Suprapubic skin (tissue), 4 donors: ENCODE data around the gene IL2RG. TPM values are rescaled to one million over a fixed set of nuclear protein-coding genes. Genes with fewer than 3 reads are reported as not detected.

Experiments
- DNase-seq, 2 donors: peaks; one replicate each; pipeline ENCODE4 v3.0.0-alpha.2; 2019; ENCODE audit warnings: low spot score in 2 of 2
- H3K27ac ChIP-seq: fragments of 200-600 bp; sonication (generic); one replicate; pipeline ENCODE4 v1.5.1; 2019
- H3K27me3 ChIP-seq: fragments of 200-600 bp; sonication (generic); one replicate; pipeline ENCODE4 v1.5.1; 2019
- H3K36me3 ChIP-seq: fragments of 200-600 bp; sonication (generic); one replicate; pipeline ENCODE4 v1.5.1; 2019
- H3K4me1 ChIP-seq: fragments of 200-600 bp; sonication (generic); one replicate; pipeline ENCODE4 v1.5.1; 2019
- H3K4me3 ChIP-seq: fragments of 200-600 bp; sonication (generic); one replicate; pipeline ENCODE4 v1.5.1; 2019; ENCODE audit warnings: mild to moderate bottlenecking
- H3K9me3 ChIP-seq: fragments of 200-600 bp; sonication (generic); one replicate; pipeline ENCODE4 v1.5.1; 2019
- CTCF ChIP-seq, 2 donors: fragments of 200-600 bp in 1 of 2; fragments of 450-650 bp in 1 of 2; sonication (generic) in 1 of 2; IDR thresholded peaks; one replicate each; pipeline ENCODE4 v1.5.1; 2016 to 2019; ENCODE audit warnings: antibody characterized with exemption in 2 of 2, mild to moderate bottlenecking in 1 of 2, moderate library complexity in 1 of 2
- EP300 ChIP-seq: sonication (generic); formaldehyde crosslinking; IDR thresholded peaks from one replicate; pipeline ENCODE4 v1.6.1; 2017; ENCODE audit warnings: antibody characterized with exemption
- POLR2A ChIP-seq, 2 donors: fragments of 450-650 bp; IDR thresholded peaks; one replicate each; pipeline ENCODE4 v1.6.1; 2017; ENCODE audit warnings: antibody characterized with exemption in 2 of 2, mild to moderate bottlenecking in 2 of 2, moderate library complexity in 2 of 2
- POLR2AphosphoS5 ChIP-seq, 3 donors: sonication (generic); formaldehyde crosslinking; IDR thresholded peaks; one replicate each; pipeline ENCODE4 v1.6.1; 2017; ENCODE audit warnings: antibody characterized with exemption in 3 of 3
- WGBS: methylation state at CpG from one replicate; pipeline ENCODE4 v1.1.5; 2018; 5-methylcytosine and 5-hydroxymethylcytosine counted together
- total RNA-seq, 4 donors: library from RNA; depleted of rRNA; stranded (reverse); fragments of >200 nt; gene quantifications; one replicate each; pipeline ENCODE4 v1.1.0, GENCODE V29; 2016

The IL2RG gene
- total RNA-seq, 4 donors from 2014 or later: 2.6 to 15.0 (median 9.1) TPM

GRCh38 chrX:71118985-71119535 lies 7.7 kb upstream of the IL2RG start:
- peaks cover 14% of the 10 kb centered on the region for H3K4me1 ChIP-seq
- TF ChIP-seq EP300 (no peak), POLR2AphosphoS5 (IDR thresholded peaks at IDR 0.05) (no peak)
- WGBS: 24% methylated on average over 17 of the region's 17 CpGs
- DNase-seq: no peak
- H3K36me3 ChIP-seq: peaks cover 31% of the 10 kb centered on the region
- H3K9me3 ChIP-seq: no peaks in the 10 kb centered on the region
- H3K4me3 ChIP-seq: peak overlapping the region; percentile 52
- no peaks in the 10 kb centered on the region for H3K27me3 ChIP-seq
- H3K27ac ChIP-seq: peak overlapping the region; percentile 80

- no peak for TF ChIP-seq POLR2AphosphoS5 (IDR thresholded peaks at IDR 0.05)
- Histone ChIP-seq H3K27me3 (no peaks in the 10 kb centered on the region), H3K9me3 (no peaks in the 10 kb centered on the region), H3K36me3 (peaks cover 24% of the 10 kb centered on the region), H3K4me3 (peak within 1 kb of the TSS; percentile 52), H3K4me1 (peaks cover 14% of the 10 kb centered on the region), H3K27ac (peak within 1 kb of the TSS; percentile 80)
- peak; percentile 85 to 86 for DNase-seq
- 39% methylated on average over 53 of the region's 56 CpGs for WGBS
These were observed 6.9 kb upstream of the IL2RG start, which contains the start of gene MED12 for GRCh38 chrX:71118032-71118984. MED12 (plus strand) TSS chrX:71118596; CDS start chrX:71118755, 159 bp downstream.

GRCh38 chrX:71117358-71117757 lies 6.0 kb upstream of the IL2RG start:
- DNase-seq: no peak
- WGBS: 82% methylated on average over 10 of the region's 10 CpGs
- TF ChIP-seq EP300 (no peak), POLR2A (IDR thresholded peaks at IDR 0.05) (no peak), CTCF (IDR thresholded peaks at IDR 0.05) (no peak), POLR2AphosphoS5 (IDR thresholded peaks at IDR 0.05) (no peak)
- H3K9me3 ChIP-seq: no peaks in the 10 kb centered on the region
- no peak overlapping the region for H3K4me3 ChIP-seq
- H3K4me1 ChIP-seq: peaks cover 14% of the 10 kb centered on the region
- peaks cover 14% of the 10 kb centered on the region for H3K36me3 ChIP-seq
- H3K27me3 ChIP-seq: no peaks in the 10 kb centered on the region
- H3K27ac ChIP-seq: no peak overlapping the region

GRCh38 chrX:71111921-71112431 lies 599 bp upstream of the IL2RG start:
- no peaks in the 10 kb centered on the region for H3K9me3 ChIP-seq
- H3K27me3 ChIP-seq: no peaks in the 10 kb centered on the region
- no peak for DNase-seq
- 46% methylated on average over 5 of the region's 5 CpGs for WGBS
- no peak for TF ChIP-seq POLR2A (IDR thresholded peaks at IDR 0.05)
- no peak for TF ChIP-seq CTCF (IDR thresholded peaks at IDR 0.05)
- TF ChIP-seq EP300: no peak
- TF ChIP-seq POLR2AphosphoS5 (IDR thresholded peaks at IDR 0.05): no peak
- no peaks in the 10 kb centered on the region for H3K4me1 ChIP-seq
- H3K27ac ChIP-seq: no peak overlapping the region
- peak overlapping the region; percentile 14 for H3K4me3 ChIP-seq
- H3K36me3 ChIP-seq: no peaks in the 10 kb centered on the region

GRCh38 chrX:71109051-71109450 lies 2.3 kb downstream of the IL2RG start:
- no peaks in the 10 kb centered on the region for H3K9me3 ChIP-seq
- H3K36me3 ChIP-seq: no peaks in the 10 kb centered on the region
- TF ChIP-seq POLR2A (IDR thresholded peaks at IDR 0.05) (no peak), CTCF (IDR thresholded peaks at IDR 0.05) (no peak), POLR2AphosphoS5 (IDR thresholded peaks at IDR 0.05) (no peak), EP300 (no peak)
- H3K27me3 ChIP-seq: no peaks in the 10 kb centered on the region
- no peaks in the 10 kb centered on the region for H3K4me1 ChIP-seq
- 79% methylated on average over 5 of the region's 6 CpGs for WGBS
- H3K4me3 ChIP-seq: no peak overlapping the region
- DNase-seq: no peak
- no peak overlapping the region for H3K27ac ChIP-seq

- H3K4me3 ChIP-seq: no peak overlapping the region
- 55% methylated on average over 9 of the region's 9 CpGs for WGBS
- TF ChIP-seq EP300 (no peak), POLR2A (IDR thresholded peaks at IDR 0.05) (no peak), POLR2AphosphoS5 (IDR thresholded peaks at IDR 0.05) (no peak)
- H3K27ac ChIP-seq: no peak overlapping the region
- no peaks in the 10 kb centered on the region for H3K27me3 ChIP-seq
- no peak for DNase-seq
- H3K36me3 ChIP-seq: no peaks in the 10 kb centered on the region
- H3K4me1 ChIP-seq: peaks cover 4% of the 10 kb centered on the region
- H3K9me3 ChIP-seq: no peaks in the 10 kb centered on the region
These were observed 3.5 kb downstream of the IL2RG start for GRCh38 chrX:71107762-71108360.
